ENCODE measurements around the gene DIO3. TPM values are rescaled to one million over a fixed set of nuclear protein-coding genes. Genes with fewer than 3 reads are reported as not detected.

DIO3 gene
- total RNA-seq, 1 donor from 2014 or later = 16.1 TPM

DNA sequence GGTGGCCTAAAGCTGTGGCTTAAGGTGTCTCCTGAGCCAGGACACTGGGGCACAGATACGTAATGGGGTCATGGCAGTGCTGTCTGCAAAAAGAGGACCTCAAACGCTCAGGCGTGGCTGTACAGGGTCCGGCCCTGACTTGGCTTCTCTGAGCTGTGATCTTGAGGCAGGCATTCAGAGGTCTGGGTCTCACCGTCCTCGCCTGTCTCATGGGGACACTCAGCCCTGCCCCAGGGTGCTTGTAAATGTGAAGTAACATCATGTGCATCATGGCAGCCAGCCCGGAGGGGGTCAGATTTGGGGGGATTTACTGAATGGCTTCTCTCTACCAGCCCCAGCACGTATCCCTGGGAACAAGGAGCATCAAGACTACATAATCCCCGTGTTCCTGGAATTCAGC lies 28.8 kb downstream of the DIO3 start:
- Mint-ChIP-seq H3K27me3 (peaks cover 10% of the 10 kb centered on the region), H3K36me3 (no peaks in the 10 kb centered on the region), H3K27ac (no peak overlapping the region), H3K4me1 (ENCODE audit: unreplicated experiment) (peaks cover 5% of the 10 kb centered on the region), H3K9me3 (no peaks in the 10 kb centered on the region), H3K4me3 (no peak overlapping the region)
- TF ChIP-seq, protein P1, sequence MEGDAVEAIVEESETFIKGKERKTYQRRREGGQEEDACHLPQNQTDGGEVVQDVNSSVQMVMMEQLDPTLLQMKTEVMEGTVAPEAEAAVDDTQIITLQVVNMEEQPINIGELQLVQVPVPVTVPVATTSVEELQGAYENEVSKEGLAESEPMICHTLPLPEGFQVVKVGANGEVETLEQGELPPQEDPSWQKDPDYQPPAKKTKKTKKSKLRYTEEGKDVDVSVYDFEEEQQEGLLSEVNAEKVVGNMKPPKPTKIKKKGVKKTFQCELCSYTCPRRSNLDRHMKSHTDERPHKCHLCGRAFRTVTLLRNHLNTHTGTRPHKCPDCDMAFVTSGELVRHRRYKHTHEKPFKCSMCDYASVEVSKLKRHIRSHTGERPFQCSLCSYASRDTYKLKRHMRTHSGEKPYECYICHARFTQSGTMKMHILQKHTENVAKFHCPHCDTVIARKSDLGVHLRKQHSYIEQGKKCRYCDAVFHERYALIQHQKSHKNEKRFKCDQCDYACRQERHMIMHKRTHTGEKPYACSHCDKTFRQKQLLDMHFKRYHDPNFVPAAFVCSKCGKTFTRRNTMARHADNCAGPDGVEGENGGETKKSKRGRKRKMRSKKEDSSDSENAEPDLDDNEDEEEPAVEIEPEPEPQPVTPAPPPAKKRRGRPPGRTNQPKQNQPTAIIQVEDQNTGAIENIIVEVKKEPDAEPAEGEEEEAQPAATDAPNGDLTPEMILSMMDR (conservative IDR thresholded peaks at IDR 0.05) = no peak
- no peak for DNase-seq (ENCODE audit: extremely low spot score, unreplicated experiment)

DNA sequence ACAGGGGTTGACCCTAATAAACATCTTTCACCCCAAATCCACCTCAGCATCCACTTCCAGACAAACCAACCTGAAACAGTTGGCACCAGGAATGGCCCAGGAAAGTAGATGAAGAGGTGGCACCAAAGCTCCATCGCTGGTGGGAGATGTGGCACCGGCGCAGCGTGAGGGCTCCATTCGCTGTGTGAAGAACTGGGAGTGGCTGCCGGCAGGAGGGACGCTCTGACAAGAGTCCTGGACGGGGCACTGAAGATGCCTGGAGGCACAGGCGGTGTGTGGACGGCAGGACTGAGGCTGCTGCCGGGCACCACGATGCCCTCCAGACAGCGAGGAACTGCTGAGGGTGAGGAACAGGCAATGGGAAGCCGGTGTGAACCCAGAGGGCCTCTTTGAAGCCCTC lies 29.3 kb downstream of the DIO3 start:
- Mint-ChIP-seq H3K36me3 (no peaks in the 10 kb centered on the region), H3K27ac (no peak overlapping the region), H3K4me3 (no peak overlapping the region), H3K9me3 (no peaks in the 10 kb centered on the region), H3K4me1 (ENCODE audit: unreplicated experiment) (peaks cover 5% of the 10 kb centered on the region), H3K27me3 (peaks cover 7% of the 10 kb centered on the region)
- TF ChIP-seq, protein P1 (conservative IDR thresholded peaks at IDR 0.05) = no peak
- DNase-seq (ENCODE audit: extremely low spot score, unreplicated experiment) = no peak

DNA sequence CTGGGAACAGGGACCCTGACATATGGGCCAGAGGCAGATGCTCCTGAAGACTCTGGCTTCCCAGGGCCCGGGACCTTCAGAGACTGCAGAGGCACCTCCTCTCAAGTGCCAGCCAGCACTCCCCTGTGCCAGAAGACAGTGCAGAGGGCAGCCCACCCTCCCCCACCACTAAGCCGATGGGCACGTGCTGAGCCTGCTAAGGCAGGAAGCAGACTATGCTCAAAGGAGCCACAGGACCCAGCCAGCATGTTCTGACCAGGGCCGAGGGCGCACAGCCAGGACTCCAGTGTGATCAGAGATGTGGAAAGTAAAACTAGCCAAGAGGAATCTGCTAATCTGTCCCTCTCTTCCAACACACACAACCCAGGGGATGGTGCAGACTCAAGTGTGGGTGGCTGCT lies 29.8 kb downstream of the DIO3 start:
- no peak overlapping the region for H3K4me3 Mint-ChIP-seq
- no peak overlapping the region for H3K27ac Mint-ChIP-seq
- H3K9me3 Mint-ChIP-seq = no peaks in the 10 kb centered on the region
- peaks cover 4% of the 10 kb centered on the region for H3K27me3 Mint-ChIP-seq
- TF ChIP-seq, protein P1 (conservative IDR thresholded peaks at IDR 0.05) = no peak
- H3K4me1 Mint-ChIP-seq (ENCODE audit: unreplicated experiment) = peaks cover 5% of the 10 kb centered on the region
- H3K36me3 Mint-ChIP-seq = no peaks in the 10 kb centered on the region
- no peak for DNase-seq (ENCODE audit: extremely low spot score, unreplicated experiment)

DNA sequence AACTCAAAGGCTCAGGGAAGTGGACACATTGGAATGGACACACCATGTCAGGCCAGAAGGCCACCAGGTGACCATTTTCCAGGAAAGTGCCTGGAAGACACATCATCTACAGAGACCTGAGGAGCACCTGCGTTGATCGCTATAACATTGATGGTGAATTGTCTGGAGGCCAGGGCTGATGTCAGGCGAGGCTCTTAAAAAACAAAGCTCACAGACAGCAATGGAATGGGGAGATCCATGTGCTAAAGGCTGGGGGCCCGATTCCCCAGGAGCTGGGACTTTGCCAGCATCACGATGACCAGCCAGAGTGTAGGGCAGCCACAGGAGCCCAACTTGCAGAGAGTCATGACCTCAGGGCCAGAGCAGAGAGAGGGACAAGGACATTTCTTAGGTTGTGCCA lies 30.3 kb downstream of the DIO3 start:
- Mint-ChIP-seq H3K27me3 (peaks cover 2% of the 10 kb centered on the region), H3K27ac (no peak overlapping the region), H3K36me3 (no peaks in the 10 kb centered on the region), H3K4me3 (no peak overlapping the region), H3K4me1 (ENCODE audit: unreplicated experiment) (peaks cover 5% of the 10 kb centered on the region), H3K9me3 (no peaks in the 10 kb centered on the region)
- DNase-seq (ENCODE audit: extremely low spot score, unreplicated experiment) = no peak
- TF ChIP-seq, protein P1 (conservative IDR thresholded peaks at IDR 0.05) = no peak

DNA sequence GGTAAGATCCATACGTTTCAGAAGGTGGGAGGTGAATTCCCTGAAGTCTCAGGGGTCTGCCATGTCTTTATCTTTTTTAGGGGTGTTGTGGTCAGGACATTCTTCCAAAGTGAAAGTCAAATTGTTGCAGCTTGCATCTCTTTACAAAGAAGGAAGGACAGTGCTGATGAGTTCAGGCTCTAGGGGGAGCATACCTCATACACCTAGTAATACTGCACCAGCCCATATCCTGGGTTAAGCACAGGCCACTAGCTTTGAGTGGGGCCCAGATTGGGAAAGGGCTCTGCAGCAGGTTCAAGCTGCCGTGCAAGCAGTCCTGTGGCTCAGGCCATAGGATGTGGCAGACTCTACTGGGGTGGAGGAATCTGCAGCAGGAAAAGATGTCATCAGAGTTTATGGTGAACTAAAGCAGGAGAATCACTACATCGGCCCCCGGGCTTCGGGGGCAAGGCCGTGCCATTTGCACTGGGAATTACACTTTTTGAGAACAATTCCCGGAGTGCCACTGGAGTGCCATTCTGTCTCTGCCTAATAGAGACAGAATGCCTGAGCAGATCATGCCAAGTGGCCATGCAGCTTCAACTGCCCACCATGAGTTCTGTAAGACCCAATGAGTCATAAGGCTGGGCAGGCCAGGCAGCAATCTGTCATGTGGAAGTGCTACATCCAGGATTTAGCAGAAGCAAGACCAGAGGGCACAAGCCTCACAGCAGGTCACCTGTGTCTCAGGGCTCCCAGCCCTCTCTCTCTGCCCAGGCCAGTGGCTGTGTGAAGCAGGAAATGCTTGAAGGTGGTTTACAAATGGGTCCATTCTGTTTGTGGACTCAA lies 32.3 kb downstream of the DIO3 start:
- DNase-seq (ENCODE audit: extremely low spot score, unreplicated experiment) = no peak
- no peaks in the 10 kb centered on the region for H3K27me3 Mint-ChIP-seq
- H3K27ac Mint-ChIP-seq = no peak overlapping the region
- no peak overlapping the region for H3K4me3 Mint-ChIP-seq
- H3K36me3 Mint-ChIP-seq = no peaks in the 10 kb centered on the region
- no peaks in the 10 kb centered on the region for H3K9me3 Mint-ChIP-seq
- TF ChIP-seq, protein P1 (conservative IDR thresholded peaks at IDR 0.05) = no peak
- no peaks in the 10 kb centered on the region for H3K4me1 Mint-ChIP-seq (ENCODE audit: unreplicated experiment)
